Measurements from ENCODE around the gene ROBO1. TPM values are rescaled to one million over a fixed set of nuclear protein-coding genes. Genes with fewer than 3 reads are reported as not detected.

Gene ROBO1
- total RNA-seq, 1 donor from 2014 or later: 66.5 TPM

DNA sequence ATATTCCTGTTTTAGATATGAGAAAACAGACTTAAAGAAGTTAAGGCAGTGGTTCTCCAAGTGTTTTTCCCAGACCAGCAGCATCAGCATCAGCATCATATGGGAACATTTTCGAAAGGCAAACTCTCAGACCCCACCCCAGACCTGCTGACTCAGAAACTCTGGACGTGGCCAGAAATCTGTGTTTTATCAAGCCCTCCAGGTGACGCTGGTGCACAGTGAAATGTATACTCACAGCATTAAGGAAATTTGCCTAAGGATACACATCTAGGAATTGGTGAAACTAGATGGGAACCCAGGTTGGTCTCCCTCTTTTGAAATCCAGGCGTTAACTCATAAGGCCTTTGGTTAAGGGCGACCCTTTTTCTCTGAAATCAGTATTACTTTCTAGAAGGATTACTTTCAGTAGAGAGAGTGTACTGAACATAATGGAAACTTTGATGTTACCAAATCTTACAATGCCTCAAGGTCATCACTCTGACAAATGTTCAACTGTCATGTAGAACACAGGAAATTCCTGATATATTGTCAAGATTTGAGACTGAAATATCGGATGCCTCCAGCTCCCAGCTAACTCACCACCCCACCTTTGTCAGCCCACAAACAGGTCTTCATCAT is 910.2 kb downstream of the ROBO1 start:
- no peak overlapping the region for H3K4me3 ChIP-seq
- H3K36me3 ChIP-seq: no peaks in the 10 kb centered on the region
- H3K27me3 ChIP-seq: no peaks in the 10 kb centered on the region
- TF ChIP-seq POLR2A (IDR thresholded peaks at IDR 0.05) (no peak), CTCF (IDR thresholded peaks at IDR 0.05) (no peak), POLR2AphosphoS5 (IDR thresholded peaks at IDR 0.05; ENCODE audit: insufficient read depth in 1 of 2, low read depth in 1 of 2) (no peak)
- intact Hi-C loops (cut with DNase I): no loop called here
- DNase-seq (ENCODE audit: extremely low spot score in 2 of 2): no peak
- H3K27ac ChIP-seq: no peak overlapping the region
- no peaks in the 10 kb centered on the region for H3K9me3 ChIP-seq
- H3K4me1 ChIP-seq: no peaks in the 10 kb centered on the region

GRCh38 chr3:78856164-78856563 is 911.6 kb downstream of the ROBO1 start:
- H3K27ac ChIP-seq: no peak overlapping the region
- DNase-seq (ENCODE audit: extremely low spot score in 2 of 2): no peak
- TF ChIP-seq POLR2A (IDR thresholded peaks at IDR 0.05) (no peak), POLR2AphosphoS5 (IDR thresholded peaks at IDR 0.05; ENCODE audit: insufficient read depth in 1 of 2, low read depth in 1 of 2) (no peak), CTCF (IDR thresholded peaks at IDR 0.05) (no peak)
- H3K9me3 ChIP-seq: no peaks in the 10 kb centered on the region
- no peak overlapping the region for H3K4me3 ChIP-seq
- H3K36me3 ChIP-seq: no peaks in the 10 kb centered on the region
- intact Hi-C loops (cut with DNase I): no loop called here
- H3K27me3 ChIP-seq: no peaks in the 10 kb centered on the region
- H3K4me1 ChIP-seq: no peaks in the 10 kb centered on the region

DNA sequence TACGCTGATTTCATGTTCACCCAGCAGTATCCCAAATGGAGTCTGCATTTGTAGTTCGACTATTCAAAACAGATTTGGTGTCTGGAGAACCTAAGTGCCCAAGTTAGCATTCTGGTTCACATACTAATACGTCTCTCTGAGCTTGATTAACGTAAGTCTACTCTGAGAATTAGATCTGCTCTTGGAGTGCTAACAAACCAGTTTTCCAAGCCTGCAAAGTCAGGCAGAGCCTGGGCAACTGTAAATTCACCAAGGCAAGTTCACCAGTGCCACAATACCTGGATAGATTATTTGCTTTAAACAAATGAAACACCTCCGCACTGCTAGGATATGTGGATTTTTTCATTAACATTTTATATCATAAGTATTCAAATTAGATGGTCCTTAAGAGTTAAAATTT is 912.6 kb downstream of the ROBO1 start:
- TF ChIP-seq CTCF (IDR thresholded peaks at IDR 0.05): no peak
- no peak for TF ChIP-seq POLR2AphosphoS5 (IDR thresholded peaks at IDR 0.05; ENCODE audit: insufficient read depth in 1 of 2, low read depth in 1 of 2)
- TF ChIP-seq POLR2A (IDR thresholded peaks at IDR 0.05): no peak
- Histone ChIP-seq H3K36me3 (no peaks in the 10 kb centered on the region), H3K4me3 (no peak overlapping the region), H3K27ac (no peak overlapping the region), H3K27me3 (no peaks in the 10 kb centered on the region), H3K4me1 (no peaks in the 10 kb centered on the region), H3K9me3 (no peaks in the 10 kb centered on the region)
- intact Hi-C loops (cut with DNase I): no loop called here
- DNase-seq (ENCODE audit: extremely low spot score in 2 of 2): no peak

GRCh38 chr3:78848392-78849288 is 919.2 kb downstream of the ROBO1 start:
- TF ChIP-seq POLR2AphosphoS5 (IDR thresholded peaks at IDR 0.05; ENCODE audit: insufficient read depth in 1 of 2, low read depth in 1 of 2) (no peak), POLR2A (IDR thresholded peaks at IDR 0.05) (no peak), CTCF (IDR thresholded peaks at IDR 0.05) (no peak)
- H3K27me3 ChIP-seq: no peaks in the 10 kb centered on the region
- H3K9me3 ChIP-seq: no peaks in the 10 kb centered on the region
- peaks cover 16% of the 10 kb centered on the region for H3K4me1 ChIP-seq
- no peak for DNase-seq (ENCODE audit: extremely low spot score in 2 of 2)
- intact Hi-C loops (cut with DNase I): no loop called here
- no peak overlapping the region for H3K27ac ChIP-seq
- H3K36me3 ChIP-seq: no peaks in the 10 kb centered on the region
- H3K4me3 ChIP-seq: no peak overlapping the region

GRCh38 chr3:78847603-78848002 is 920.2 kb downstream of the ROBO1 start:
- DNase-seq (ENCODE audit: extremely low spot score in 2 of 2): no peak
- H3K36me3 ChIP-seq: no peaks in the 10 kb centered on the region
- peaks cover 16% of the 10 kb centered on the region for H3K4me1 ChIP-seq
- no peak overlapping the region for H3K4me3 ChIP-seq
- no peaks in the 10 kb centered on the region for H3K27me3 ChIP-seq
- TF ChIP-seq POLR2AphosphoS5 (IDR thresholded peaks at IDR 0.05; ENCODE audit: insufficient read depth in 1 of 2, low read depth in 1 of 2): no peak
- no peak for TF ChIP-seq CTCF (IDR thresholded peaks at IDR 0.05)
- intact Hi-C loops (cut with DNase I): no loop called here
- H3K9me3 ChIP-seq: no peaks in the 10 kb centered on the region
- no peak overlapping the region for H3K27ac ChIP-seq

Data from vagina (tissue), 2 donors.